ENCODE data around the gene UNC119. TPM values are rescaled to one million over a fixed set of nuclear protein-coding genes. Genes with fewer than 3 reads are reported as not detected.

The UNC119 gene
- total and polyA plus RNA-seq, 2 of the 13 experiments (the other 11 are each of a cell fraction or from before 2014, with no cell fraction given) = 10.4 to 63.1 TPM

DNA sequence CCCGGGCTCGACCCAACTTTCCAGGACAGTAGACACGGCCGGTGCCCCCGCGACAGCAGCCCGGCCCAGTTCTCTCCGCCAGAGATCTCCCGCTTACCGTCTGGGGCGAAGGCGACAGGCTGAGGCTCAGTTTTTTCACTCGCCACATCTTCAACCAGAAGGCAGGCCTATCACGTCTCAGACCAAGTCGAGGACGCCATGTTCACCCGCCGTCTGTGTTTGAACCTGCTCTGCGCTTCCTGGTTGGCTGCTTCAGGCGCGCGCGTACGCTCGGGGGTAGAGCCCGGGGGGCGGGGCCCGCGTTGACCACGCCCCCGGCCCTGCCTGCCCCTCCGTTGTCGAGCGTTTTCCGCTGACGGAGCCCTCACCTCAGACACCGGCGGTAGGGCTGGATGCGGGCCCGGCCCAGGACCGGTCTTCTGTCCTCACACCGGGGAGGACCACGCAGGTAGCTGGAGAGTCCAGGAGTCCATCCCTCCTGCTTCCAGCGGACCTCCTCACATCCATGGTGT is 46.4 kb upstream of the UNC119 start, which contains the start of gene SPAG5 (continued):
- TF ChIP-seq, protein P1, sequence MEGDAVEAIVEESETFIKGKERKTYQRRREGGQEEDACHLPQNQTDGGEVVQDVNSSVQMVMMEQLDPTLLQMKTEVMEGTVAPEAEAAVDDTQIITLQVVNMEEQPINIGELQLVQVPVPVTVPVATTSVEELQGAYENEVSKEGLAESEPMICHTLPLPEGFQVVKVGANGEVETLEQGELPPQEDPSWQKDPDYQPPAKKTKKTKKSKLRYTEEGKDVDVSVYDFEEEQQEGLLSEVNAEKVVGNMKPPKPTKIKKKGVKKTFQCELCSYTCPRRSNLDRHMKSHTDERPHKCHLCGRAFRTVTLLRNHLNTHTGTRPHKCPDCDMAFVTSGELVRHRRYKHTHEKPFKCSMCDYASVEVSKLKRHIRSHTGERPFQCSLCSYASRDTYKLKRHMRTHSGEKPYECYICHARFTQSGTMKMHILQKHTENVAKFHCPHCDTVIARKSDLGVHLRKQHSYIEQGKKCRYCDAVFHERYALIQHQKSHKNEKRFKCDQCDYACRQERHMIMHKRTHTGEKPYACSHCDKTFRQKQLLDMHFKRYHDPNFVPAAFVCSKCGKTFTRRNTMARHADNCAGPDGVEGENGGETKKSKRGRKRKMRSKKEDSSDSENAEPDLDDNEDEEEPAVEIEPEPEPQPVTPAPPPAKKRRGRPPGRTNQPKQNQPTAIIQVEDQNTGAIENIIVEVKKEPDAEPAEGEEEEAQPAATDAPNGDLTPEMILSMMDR (CRISPR knock-in tag; IDR thresholded peaks at IDR 0.05) = no peak
- TF ChIP-seq ZNF780A (CRISPR knock-in tag; IDR thresholded peaks at IDR 0.05) (no peak), GATA4 (IDR thresholded peaks at IDR 0.05; ENCODE audit: borderline replicate concordance, low read depth) (0 out of 2 replicates have a peak, but pooled peaks have one; percentile 13), ZNF572 (CRISPR knock-in tag; IDR thresholded peaks at IDR 0.05) (no peak), ZNF138 (CRISPR knock-in tag; IDR thresholded peaks at IDR 0.05; ENCODE audit: low read depth) (no peak), ZNF556 (CRISPR knock-in tag; IDR thresholded peaks at IDR 0.05; ENCODE audit: borderline replicate concordance) (no peak), CHD2 (IDR thresholded peaks at IDR 0.05; ENCODE audit: low read depth, low read length) (no peak), SP4 (CRISPR knock-in tag; IDR thresholded peaks at IDR 0.05) (peak; percentile 97), EEA1 (CRISPR knock-in tag; IDR thresholded peaks at IDR 0.05; ENCODE audit: borderline replicate concordance) (no peak), HNRNPUL1 (IDR thresholded peaks at IDR 0.05; ENCODE audit: low read depth, low read length) (no peak), EED (CRISPR knock-in tag; IDR thresholded peaks at IDR 0.05) (no peak; the same call in 1 of the 2 replicates), RXRA (CRISPR knock-in tag; IDR thresholded peaks at IDR 0.05) (peak; percentile 17; the same call in 1 of the 2 replicates), ZNF44 (CRISPR knock-in tag; IDR thresholded peaks at IDR 0.05) (no peak), HDAC6 (IDR thresholded peaks at IDR 0.05; ENCODE audit: low read depth, low read length) (no peak), RBFOX2 (IDR thresholded peaks at IDR 0.05; ENCODE audit: low read depth, low read length) (peak; percentile 78)
- TF ChIP-seq, protein P2, sequence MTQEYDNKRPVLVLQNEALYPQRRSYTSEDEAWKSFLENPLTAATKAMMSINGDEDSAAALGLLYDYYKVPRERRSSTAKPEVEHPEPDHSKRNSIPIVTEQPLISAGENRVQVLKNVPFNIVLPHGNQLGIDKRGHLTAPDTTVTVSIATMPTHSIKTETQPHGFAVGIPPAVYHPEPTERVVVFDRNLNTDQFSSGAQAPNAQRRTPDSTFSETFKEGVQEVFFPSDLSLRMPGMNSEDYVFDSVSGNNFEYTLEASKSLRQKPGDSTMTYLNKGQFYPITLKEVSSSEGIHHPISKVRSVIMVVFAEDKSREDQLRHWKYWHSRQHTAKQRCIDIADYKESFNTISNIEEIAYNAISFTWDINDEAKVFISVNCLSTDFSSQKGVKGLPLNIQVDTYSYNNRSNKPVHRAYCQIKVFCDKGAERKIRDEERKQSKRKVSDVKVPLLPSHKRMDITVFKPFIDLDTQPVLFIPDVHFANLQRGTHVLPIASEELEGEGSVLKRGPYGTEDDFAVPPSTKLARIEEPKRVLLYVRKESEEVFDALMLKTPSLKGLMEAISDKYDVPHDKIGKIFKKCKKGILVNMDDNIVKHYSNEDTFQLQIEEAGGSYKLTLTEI (CRISPR knock-in tag; conservative IDR thresholded peaks at IDR 0.05) = no peak
- TF ChIP-seq, protein P3, sequence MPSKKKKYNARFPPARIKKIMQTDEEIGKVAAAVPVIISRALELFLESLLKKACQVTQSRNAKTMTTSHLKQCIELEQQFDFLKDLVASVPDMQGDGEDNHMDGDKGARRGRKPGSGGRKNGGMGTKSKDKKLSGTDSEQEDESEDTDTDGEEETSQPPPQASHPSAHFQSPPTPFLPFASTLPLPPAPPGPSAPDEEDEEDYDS (CRISPR knock-in tag; IDR thresholded peaks at IDR 0.05) = peak; percentile 91
- TF ChIP-seq, protein P4, sequence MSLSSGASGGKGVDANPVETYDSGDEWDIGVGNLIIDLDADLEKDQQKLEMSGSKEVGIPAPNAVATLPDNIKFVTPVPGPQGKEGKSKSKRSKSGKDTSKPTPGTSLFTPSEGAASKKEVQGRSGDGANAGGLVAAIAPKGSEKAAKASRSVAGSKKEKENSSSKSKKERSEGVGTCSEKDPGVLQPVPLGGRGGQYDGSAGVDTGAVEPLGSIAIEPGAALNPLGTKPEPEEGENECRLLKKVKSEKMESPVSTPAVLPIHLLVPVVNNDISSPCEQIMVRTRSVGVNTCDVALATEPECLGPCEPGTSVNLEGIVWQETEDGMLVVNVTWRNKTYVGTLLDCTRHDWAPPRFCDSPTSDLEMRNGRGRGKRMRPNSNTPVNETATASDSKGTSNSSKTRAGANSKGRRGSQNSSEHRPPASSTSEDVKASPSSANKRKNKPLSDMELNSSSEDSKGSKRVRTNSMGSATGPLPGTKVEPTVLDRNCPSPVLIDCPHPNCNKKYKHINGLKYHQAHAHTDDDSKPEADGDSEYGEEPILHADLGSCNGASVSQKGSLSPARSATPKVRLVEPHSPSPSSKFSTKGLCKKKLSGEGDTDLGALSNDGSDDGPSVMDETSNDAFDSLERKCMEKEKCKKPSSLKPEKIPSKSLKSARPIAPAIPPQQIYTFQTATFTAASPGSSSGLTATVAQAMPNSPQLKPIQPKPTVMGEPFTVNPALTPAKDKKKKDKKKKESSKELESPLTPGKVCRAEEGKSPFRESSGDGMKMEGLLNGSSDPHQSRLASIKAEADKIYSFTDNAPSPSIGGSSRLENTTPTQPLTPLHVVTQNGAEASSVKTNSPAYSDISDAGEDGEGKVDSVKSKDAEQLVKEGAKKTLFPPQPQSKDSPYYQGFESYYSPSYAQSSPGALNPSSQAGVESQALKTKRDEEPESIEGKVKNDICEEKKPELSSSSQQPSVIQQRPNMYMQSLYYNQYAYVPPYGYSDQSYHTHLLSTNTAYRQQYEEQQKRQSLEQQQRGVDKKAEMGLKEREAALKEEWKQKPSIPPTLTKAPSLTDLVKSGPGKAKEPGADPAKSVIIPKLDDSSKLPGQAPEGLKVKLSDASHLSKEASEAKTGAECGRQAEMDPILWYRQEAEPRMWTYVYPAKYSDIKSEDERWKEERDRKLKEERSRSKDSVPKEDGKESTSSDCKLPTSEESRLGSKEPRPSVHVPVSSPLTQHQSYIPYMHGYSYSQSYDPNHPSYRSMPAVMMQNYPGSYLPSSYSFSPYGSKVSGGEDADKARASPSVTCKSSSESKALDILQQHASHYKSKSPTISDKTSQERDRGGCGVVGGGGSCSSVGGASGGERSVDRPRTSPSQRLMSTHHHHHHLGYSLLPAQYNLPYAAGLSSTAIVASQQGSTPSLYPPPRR (CRISPR knock-in tag; IDR thresholded peaks at IDR 0.05; ENCODE audit: borderline replicate concordance) = no peak
- TF ChIP-seq, protein P5, sequence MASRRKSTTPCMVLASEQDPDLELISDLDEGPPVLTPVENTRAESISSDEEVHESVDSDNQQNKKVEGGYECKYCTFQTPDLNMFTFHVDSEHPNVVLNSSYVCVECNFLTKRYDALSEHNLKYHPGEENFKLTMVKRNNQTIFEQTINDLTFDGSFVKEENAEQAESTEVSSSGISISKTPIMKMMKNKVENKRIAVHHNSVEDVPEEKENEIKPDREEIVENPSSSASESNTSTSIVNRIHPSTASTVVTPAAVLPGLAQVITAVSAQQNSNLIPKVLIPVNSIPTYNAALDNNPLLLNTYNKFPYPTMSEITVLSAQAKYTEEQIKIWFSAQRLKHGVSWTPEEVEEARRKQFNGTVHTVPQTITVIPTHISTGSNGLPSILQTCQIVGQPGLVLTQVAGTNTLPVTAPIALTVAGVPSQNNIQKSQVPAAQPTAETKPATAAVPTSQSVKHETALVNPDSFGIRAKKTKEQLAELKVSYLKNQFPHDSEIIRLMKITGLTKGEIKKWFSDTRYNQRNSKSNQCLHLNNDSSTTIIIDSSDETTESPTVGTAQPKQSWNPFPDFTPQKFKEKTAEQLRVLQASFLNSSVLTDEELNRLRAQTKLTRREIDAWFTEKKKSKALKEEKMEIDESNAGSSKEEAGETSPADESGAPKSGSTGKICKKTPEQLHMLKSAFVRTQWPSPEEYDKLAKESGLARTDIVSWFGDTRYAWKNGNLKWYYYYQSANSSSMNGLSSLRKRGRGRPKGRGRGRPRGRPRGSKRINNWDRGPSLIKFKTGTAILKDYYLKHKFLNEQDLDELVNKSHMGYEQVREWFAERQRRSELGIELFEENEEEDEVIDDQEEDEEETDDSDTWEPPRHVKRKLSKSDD (CRISPR knock-in tag; IDR thresholded peaks at IDR 0.05; ENCODE audit: low read depth) = no peak
